ENCODE measurements around the gene APBB2. TPM values are rescaled to one million over a fixed set of nuclear protein-coding genes. Genes with fewer than 3 reads are reported as not detected.

Gene APBB2
- total and polyA plus RNA-seq, 2 of the 4 experiments (the other 2 are of a cell fraction) = 47.9 to 75.5 TPM

- no peak overlapping the region for H3K27ac ChIP-seq (ENCODE audit: insufficient read depth, low read length)
- H3K4me1 ChIP-seq (ENCODE audit: control insufficient read depth, insufficient read depth, low read length) = no peaks in the 10 kb centered on the region
- no peak overlapping the region for H2AK9ac ChIP-seq (replicated peaks; ENCODE audit: low read depth, low read length, poor library complexity)
- TF ChIP-seq MAFK (IDR thresholded peaks at IDR 0.05; ENCODE audit: low read depth, low read length) (no peak), MXI1 (IDR thresholded peaks at IDR 0.05; ENCODE audit: borderline replicate concordance, low read depth, low read length) (no peak), CTCF (conservative IDR thresholded peaks at IDR 0.05; ENCODE audit: low read depth, low read length) (no peak), MAZ (IDR thresholded peaks at IDR 0.05; ENCODE audit: borderline replicate concordance, low read depth, low read length) (no peak), POLR2A (IDR thresholded peaks at IDR 0.05; ENCODE audit: low read depth, low read length) (no peak), BHLHE40 (IDR thresholded peaks at IDR 0.05; ENCODE audit: low read depth, low read length) (no peak), CHD1 (IDR thresholded peaks at IDR 0.05; ENCODE audit: low read depth, low read length) (no peak), USF2 (IDR thresholded peaks at IDR 0.05; ENCODE audit: low read depth, low read length) (no peak), NFE2L2 (IDR thresholded peaks at IDR 0.05; ENCODE audit: low read depth, low read length) (no peak), RFX5 (IDR thresholded peaks at IDR 0.05; ENCODE audit: low read depth, low read length) (no peak), RAD21 (IDR thresholded peaks at IDR 0.05; ENCODE audit: low read length) (no peak), SMC3 (IDR thresholded peaks at IDR 0.05; ENCODE audit: low read depth, low read length) (no peak), CEBPB (IDR thresholded peaks at IDR 0.05; ENCODE audit: low read depth, low read length) (no peak), FOS (IDR thresholded peaks at IDR 0.05; ENCODE audit: low read depth, low read length) (no peak), ELK1 (IDR thresholded peaks at IDR 0.05; ENCODE audit: borderline replicate concordance, low read depth, low read length) (no peak), RCOR1 (IDR thresholded peaks at IDR 0.05; ENCODE audit: insufficient replicate concordance, low read length) (no peak)
- H3K18ac ChIP-seq (ENCODE audit: low read depth, low read length) = no peak overlapping the region
- H3K4me2 ChIP-seq (ENCODE audit: low read depth, low read length) = no peak overlapping the region
- H2AFZ ChIP-seq (replicated peaks; ENCODE audit: low read length, poor library complexity) = no peak overlapping the region
- H3K23ac ChIP-seq (ENCODE audit: low read depth, low read length) = no peak overlapping the region
- BruUV-seq (replicated peaks) = no TSS peak
- WGBS, 2 experiments (ENCODE audit: extremely low coverage in 2 of 2, insufficient read length in 1 of 2) = no CpG with 5 or more reads among the region's 2 CpGs
- H3K9me1 ChIP-seq (ENCODE audit: insufficient read depth, low read length) = 0 out of 2 replicates have a peak, but pooled peaks cover 2% of the 10 kb centered on the region
- no peak overlapping the region for H3K14ac ChIP-seq (replicated peaks; ENCODE audit: low read depth, low read length)
- H3K56ac ChIP-seq (ENCODE audit: extremely low read depth, insufficient read depth, low read length) = no peak overlapping the region
- H4K20me1 ChIP-seq (ENCODE audit: insufficient read depth, low read length) = no peaks in the 10 kb centered on the region
- ATAC-seq (ENCODE audit: low read depth) (no peak), DNase-seq (no peak)
- H3K27me3 ChIP-seq (ENCODE audit: control insufficient read depth, insufficient read depth, low read length) = no peaks in the 10 kb centered on the region
- H3K9me3 ChIP-seq (ENCODE audit: control insufficient read depth, insufficient read depth, low read length) = no peaks in the 10 kb centered on the region
- H4K91ac ChIP-seq (ENCODE audit: insufficient read depth, low read depth, low read length) = no peak overlapping the region
- H2BK120ac ChIP-seq (ENCODE audit: low read depth, low read length) = no peak overlapping the region
- H3K9ac ChIP-seq (ENCODE audit: low read depth, low read length) = no peak overlapping the region
- no peak overlapping the region for H3K4ac ChIP-seq (ENCODE audit: low read depth, low read length)
- H2BK20ac ChIP-seq (ENCODE audit: low read depth, low read length) = no peak overlapping the region
- dilution Hi-C loops (cut with HindIII; ENCODE audit: low sequenced_read_pairs, unreplicated experiment) = no loop called here
- in situ Hi-C loops (cut with MboI; ENCODE audit: low sequenced_read_pairs) = no loop called here
- no peak overlapping the region for H2BK15ac ChIP-seq (ENCODE audit: low read depth, low read length)
- intact Hi-C loops (cut with micrococcal nuclease) = no loop called here
- H3K79me1 ChIP-seq (ENCODE audit: low read depth in 1 of 2, low read length in 2 of 2) = no peaks in the 10 kb centered on the region; a peak in 1 of 4 replicates
- no peak overlapping the region for H2BK5ac ChIP-seq (ENCODE audit: low read depth, low read length, poor library complexity, severe bottlenecking)
- POLR2A ChIA-PET (ENCODE audit: unreplicated experiment) = no interaction called here
- H3K36me3 ChIP-seq (ENCODE audit: control insufficient read depth, insufficient read depth, low read length) = peaks cover 2% of the 10 kb centered on the region; the same call in 1 of the 2 replicates
- CTCF ChIA-PET = no interaction called here
- H4K5ac ChIP-seq (ENCODE audit: low read depth, low read length) = no peak overlapping the region
- H4K8ac ChIP-seq (ENCODE audit: low read depth in 2 of 2, low read length in 2 of 2) = no peak overlapping the region
- no peak overlapping the region for H2AK5ac ChIP-seq (ENCODE audit: low read depth, low read length)
- H3K4me3 ChIP-seq (ENCODE audit: insufficient read depth, low read depth, low read length) = no peak overlapping the region
These were observed 355.4 kb downstream of the APBB2 start for GRCh38 chr4:40858962-40859361.

Measured in IMR-90 (cell line).